Spinal cord (tissue), 10 donors: ENCODE results near the gene CDH13. TPM values are rescaled to one million over a fixed set of nuclear protein-coding genes. Genes with fewer than 3 reads are reported as not detected.
A peak's percentile ranks its signal among the peaks of the same experiment; 100 is the strongest.

Experiments used
- DNase-seq, 6 donors: peaks; one replicate each; pipeline versions ENCODE4 v3.0.0 to v3.0.0-alpha.2; 2013 to 2015; ENCODE audit warnings: low spot score in 6 of 6, low read depth in 4 of 6
- H3K27ac ChIP-seq: one replicate; pipeline ENCODE4 v1.5.1; 2013; ENCODE audit warnings: low read depth, low read length, control low read depth
- H3K27me3 ChIP-seq: one replicate; pipeline ENCODE4 v1.6.1; 2013; ENCODE audit warnings: low read length; ENCODE audit not compliant: control insufficient read depth, insufficient read depth
- H3K36me3 ChIP-seq: one replicate; pipeline ENCODE4 v1.6.1; 2013; ENCODE audit warnings: low read length; ENCODE audit not compliant: control insufficient read depth, insufficient read depth
- H3K4me1 ChIP-seq: one replicate; pipeline ENCODE4 v1.6.1; 2013; ENCODE audit warnings: low read length; ENCODE audit not compliant: control insufficient read depth, insufficient read depth
- H3K4me3 ChIP-seq: one replicate; pipeline ENCODE4 v1.5.1; 2013; ENCODE audit warnings: low read depth, low read length, control low read depth
- H3K9me3 ChIP-seq: one replicate; pipeline ENCODE4 v1.6.1; 2013; ENCODE audit warnings: low read length; ENCODE audit not compliant: control insufficient read depth, insufficient read depth
- WGBS: methylation state at CpG from one replicate; pipeline ENCODE4 v1.1.5; 2013; ENCODE audit warnings: missing lambda C conversion rate; ENCODE audit not compliant: insufficient coverage; 5-methylcytosine and 5-hydroxymethylcytosine counted together
- polyA plus RNA-seq, 2 donors: library from polyadenylated mRNA; unstranded; fragments of 120-200 nt; gene quantifications; one replicate each; pipeline ENCODE4 v1.2.1, GENCODE V29; 2013; ENCODE audit not compliant: insufficient read length in 2 of 2
- total RNA-seq, 2 donors: library from RNA; depleted of rRNA in 1 of 2; stranded (reverse); fragments of 120-200 nt in 1 of 2; fragments of >200 nt in 1 of 2; gene quantifications; one replicate each; pipeline versions ENCODE4 v1.2.3 to v1.2.4, GENCODE V29; 2013 to 2014
- donor health status: healthy.

The CDH13 gene
- total and polyA plus RNA-seq, 4 donors = 34.5 to 82.3 (median 76.4) TPM

GRCh38 chr16:82700541-82701235 is 73.9 kb downstream of the CDH13 start:
- Histone ChIP-seq H3K4me1 (peaks cover 6% of the 10 kb centered on the region), H3K4me3 (no peak overlapping the region), H3K27me3 (no peaks in the 10 kb centered on the region), H3K36me3 (no peaks in the 10 kb centered on the region), H3K27ac (no peak overlapping the region), H3K9me3 (no peaks in the 10 kb centered on the region)
- 50% methylated on average over 1 of the region's 5 CpGs for WGBS
- DNase-seq = no peak

DNA sequence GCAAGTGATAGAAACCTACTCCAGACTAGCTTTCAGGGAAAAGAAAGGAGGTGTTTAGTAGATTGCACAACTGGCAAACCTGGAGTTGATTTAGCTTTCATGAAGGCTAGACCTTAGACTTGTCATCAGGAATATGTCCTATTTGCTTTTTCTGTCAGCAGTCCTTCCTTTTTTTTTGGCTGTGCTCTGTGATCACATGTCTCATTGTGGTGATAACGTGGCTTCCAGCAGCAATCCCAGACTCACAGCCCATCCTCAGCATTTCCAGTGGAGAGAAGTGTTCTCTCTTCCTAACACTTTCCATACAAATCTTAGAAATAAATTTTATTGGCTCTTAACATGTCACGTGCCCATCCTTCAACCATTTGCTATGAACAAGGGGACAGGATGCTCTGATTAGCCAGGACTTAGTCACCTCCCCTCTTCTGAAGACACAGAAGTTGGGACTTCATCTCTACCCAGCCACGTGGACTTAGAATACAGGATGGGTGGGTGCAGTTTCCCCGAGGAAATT is 74.7 kb downstream of the CDH13 start:
- no peak overlapping the region for H3K4me3 ChIP-seq
- H3K36me3 ChIP-seq = no peaks in the 10 kb centered on the region
- H3K9me3 ChIP-seq = no peaks in the 10 kb centered on the region
- 83% methylated on average over 1 of the region's 4 CpGs for WGBS
- H3K27me3 ChIP-seq = no peaks in the 10 kb centered on the region
- H3K4me1 ChIP-seq = peaks cover 6% of the 10 kb centered on the region
- H3K27ac ChIP-seq = no peak overlapping the region
- DNase-seq = no peak

DNA sequence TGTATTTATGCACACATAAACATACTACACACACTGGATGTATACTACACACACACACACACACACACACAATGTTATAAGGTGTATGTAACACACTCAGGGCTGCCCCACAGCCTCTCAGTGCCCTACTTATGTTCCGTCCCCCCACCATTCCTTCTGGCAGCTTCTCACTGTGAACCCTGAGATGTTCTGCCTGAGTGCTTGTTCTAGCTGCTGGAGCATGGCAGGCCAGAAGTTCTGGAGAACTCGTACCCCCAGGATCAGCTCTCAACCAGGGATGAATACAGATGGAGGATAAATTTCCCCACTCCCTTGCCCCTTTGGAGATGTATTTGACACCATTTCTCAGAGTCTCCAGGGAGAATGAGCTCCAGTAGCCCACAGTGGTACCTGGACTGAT is 76.4 kb downstream of the CDH13 start:
- 78% methylated on average over 1 of the region's 2 CpGs for WGBS

DNA sequence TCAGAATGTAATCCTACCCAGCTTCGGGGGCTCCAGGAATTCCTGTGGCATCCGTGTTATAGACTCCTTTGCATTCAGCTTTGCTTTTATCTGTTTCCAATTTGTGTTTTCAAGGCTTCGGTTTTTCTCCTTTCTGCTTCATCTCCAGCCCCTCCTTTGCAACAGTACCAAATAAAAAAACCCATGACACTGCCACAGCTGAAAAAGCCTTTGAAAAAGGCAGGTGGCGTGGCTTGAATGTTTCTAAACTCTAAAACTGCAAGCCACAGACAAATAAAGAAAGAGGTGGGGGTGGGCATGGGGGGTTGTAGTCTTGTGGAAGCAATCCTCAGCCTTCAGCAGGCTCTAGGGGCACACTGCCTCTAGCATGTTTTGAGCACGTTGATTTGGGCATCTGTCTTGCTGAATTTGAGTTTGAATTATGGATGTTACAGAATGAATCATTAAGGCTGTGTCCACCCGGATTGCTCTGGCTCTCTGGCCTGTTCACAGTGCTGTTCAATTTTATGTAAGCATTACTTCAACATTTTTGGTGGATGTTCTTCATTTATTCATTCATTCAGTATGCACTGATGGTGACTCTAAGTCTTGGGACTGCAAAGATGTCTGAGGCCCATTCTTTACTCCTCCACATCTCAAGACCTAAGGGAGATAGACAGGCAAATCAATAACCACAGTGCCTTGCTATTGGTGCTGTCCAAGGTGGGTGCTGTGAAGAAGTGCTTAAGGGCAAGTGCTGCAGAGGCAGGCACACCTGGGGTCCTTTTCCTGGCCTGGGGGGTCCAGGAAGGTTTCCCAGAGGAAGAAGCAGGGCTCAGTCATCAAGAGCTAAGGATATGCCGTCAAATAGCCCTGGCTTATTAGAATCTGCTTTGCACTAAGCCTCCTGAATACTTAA is 77.4 kb downstream of the CDH13 start:
- H3K27me3 ChIP-seq = no peaks in the 10 kb centered on the region
- no peak overlapping the region for H3K27ac ChIP-seq
- peak in 2 of 6 donors; percentile 25 to 64 for DNase-seq
- no peaks in the 10 kb centered on the region for H3K9me3 ChIP-seq
- WGBS = 43% methylated on average over 3 of the region's 7 CpGs
- H3K36me3 ChIP-seq = no peaks in the 10 kb centered on the region
- H3K4me3 ChIP-seq = no peak overlapping the region
- H3K4me1 ChIP-seq = peaks cover 6% of the 10 kb centered on the region

More for the DNA sequence above, 76.4 kb downstream of the CDH13 start:
- Histone ChIP-seq H3K36me3 (no peaks in the 10 kb centered on the region), H3K4me1 (peaks cover 6% of the 10 kb centered on the region), H3K9me3 (no peaks in the 10 kb centered on the region), H3K27me3 (no peaks in the 10 kb centered on the region), H3K27ac (no peak overlapping the region), H3K4me3 (no peak overlapping the region)
- no peak for DNase-seq

DNA sequence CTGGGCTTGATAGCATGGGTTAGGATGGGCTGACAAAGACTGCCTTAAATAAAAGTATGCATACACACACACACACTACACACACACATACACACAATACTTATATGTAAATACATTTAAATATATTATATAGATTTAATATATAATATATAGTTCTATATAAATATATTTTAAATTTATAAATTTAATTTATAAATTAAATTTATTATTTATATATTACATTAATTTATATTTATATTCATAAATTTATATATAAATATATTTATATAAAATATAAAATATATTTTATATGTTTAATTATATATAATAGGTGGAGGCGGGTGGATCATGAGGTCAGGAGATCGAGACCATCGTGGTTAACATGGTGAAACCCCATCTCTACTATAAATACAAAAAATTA is 83.2 kb downstream of the CDH13 start:
- H3K4me3 ChIP-seq = no peak overlapping the region
- no peaks in the 10 kb centered on the region for H3K9me3 ChIP-seq
- no peak overlapping the region for H3K27ac ChIP-seq
- H3K36me3 ChIP-seq = no peaks in the 10 kb centered on the region
- DNase-seq = no peak
- H3K27me3 ChIP-seq = no peaks in the 10 kb centered on the region
- H3K4me1 ChIP-seq = peaks cover 2% of the 10 kb centered on the region
- WGBS = no CpG with 5 or more reads among the region's 3 CpGs

DNA sequence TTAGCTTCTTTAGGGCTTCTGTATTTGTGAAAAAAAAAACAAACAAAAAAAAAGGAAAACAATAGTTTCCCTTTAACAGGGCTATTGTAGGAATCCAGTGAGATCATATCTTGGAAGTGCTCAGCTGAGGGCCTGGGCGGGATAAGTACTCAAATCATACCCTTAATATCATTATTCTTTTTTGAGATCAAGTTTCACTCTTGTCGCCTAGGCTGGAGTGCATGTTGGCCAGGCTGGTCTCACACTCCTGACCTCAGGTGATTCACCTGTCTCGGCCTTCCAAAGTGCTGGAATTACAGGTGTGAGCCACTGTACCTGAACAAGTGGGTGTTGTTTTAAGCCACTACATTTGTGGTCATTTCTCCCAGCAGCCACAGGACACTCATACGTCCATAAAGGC is 87.0 kb downstream of the CDH13 start:
- H3K4me3 ChIP-seq = no peak overlapping the region
- DNase-seq = no peak
- H3K9me3 ChIP-seq = no peaks in the 10 kb centered on the region
- H3K27me3 ChIP-seq = no peaks in the 10 kb centered on the region
- no peak overlapping the region for H3K27ac ChIP-seq
- 100% methylated on average over 2 of the region's 4 CpGs for WGBS
- peaks cover 6% of the 10 kb centered on the region for H3K4me1 ChIP-seq
- H3K36me3 ChIP-seq = no peaks in the 10 kb centered on the region

DNA sequence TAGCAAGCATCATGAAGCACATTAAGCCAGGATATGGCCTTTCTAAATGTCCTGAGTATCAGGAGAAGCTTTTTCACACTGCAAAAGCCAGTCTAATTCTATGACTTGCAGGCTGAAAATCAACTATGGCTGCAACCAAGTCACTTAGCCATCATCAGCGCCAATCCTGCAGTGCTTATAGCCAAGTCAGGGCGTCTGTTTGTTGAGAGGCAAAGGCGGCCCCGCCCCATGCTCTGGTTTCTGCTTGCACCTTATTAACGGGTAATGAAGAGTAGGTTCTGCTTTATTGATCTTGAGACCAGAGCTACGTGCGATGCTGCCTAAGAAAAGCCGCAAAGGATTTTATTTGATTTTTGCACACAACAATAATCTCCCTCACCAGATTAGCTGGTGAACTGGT is 88.4 kb downstream of the CDH13 start:
- no CpG with 5 or more reads among the region's 8 CpGs for WGBS
- Histone ChIP-seq H3K27me3 (no peaks in the 10 kb centered on the region), H3K27ac (no peak overlapping the region), H3K4me3 (no peak overlapping the region), H3K4me1 (peaks cover 6% of the 10 kb centered on the region), H3K9me3 (no peaks in the 10 kb centered on the region), H3K36me3 (no peaks in the 10 kb centered on the region)
- peak in 1 of 6 donors; percentile 40 for DNase-seq

- Histone ChIP-seq H3K9me3 (no peaks in the 10 kb centered on the region), H3K4me1 (peaks cover 6% of the 10 kb centered on the region), H3K36me3 (no peaks in the 10 kb centered on the region), H3K4me3 (no peak overlapping the region), H3K27me3 (no peaks in the 10 kb centered on the region), H3K27ac (no peak overlapping the region)
- WGBS = 71% methylated on average over 3 of the region's 3 CpGs
- DNase-seq = no peak
Measured at GRCh38 chr16:82715833-82716232, 89.1 kb downstream of the CDH13 start.

DNA sequence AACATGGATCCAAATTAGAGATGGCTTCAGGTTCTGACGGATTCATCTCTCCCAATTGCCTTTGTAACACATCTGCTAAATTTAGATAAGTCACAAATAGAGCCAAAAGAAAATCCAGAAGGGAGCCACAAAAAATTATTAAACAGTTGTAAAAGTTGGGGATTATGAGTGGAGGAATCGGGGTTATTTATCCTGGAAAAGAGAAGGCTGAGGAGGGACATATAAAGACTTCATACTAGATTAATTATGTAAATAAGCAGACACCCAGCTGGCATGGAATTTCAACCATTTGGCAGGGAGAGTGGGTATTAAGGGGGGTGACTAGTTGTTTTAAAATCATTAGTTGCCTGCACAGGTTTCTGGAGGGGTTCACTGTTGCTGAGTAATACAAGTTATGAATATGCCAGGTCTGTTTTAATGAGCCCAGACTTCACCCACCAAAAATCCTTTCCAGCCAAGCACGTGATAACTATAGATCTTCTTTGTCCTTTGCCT is 89.6 kb downstream of the CDH13 start:
- Histone ChIP-seq H3K36me3 (no peaks in the 10 kb centered on the region), H3K4me1 (peaks cover 6% of the 10 kb centered on the region), H3K27ac (no peak overlapping the region), H3K9me3 (no peaks in the 10 kb centered on the region), H3K4me3 (no peak overlapping the region), H3K27me3 (no peaks in the 10 kb centered on the region)
- no CpG with 5 or more reads among the region's 3 CpGs for WGBS
- peak in 3 of 6 donors; percentile 28 to 94 (median 76) for DNase-seq
